HepG2 (cell line): Measurements from ENCODE around the gene TMEM125. TPM values are rescaled to one million over a fixed set of nuclear protein-coding genes. Genes with fewer than 3 reads are reported as not detected.

Source experiments
- ATAC-seq: fragments of 200-7000 bp; cut with Tn5 transposase; 3 replicates; pipeline ENCODE4 v1.9.1; 2020; ENCODE audit warnings: mild to moderate bottlenecking, moderate library complexity
- BruUV-seq: library from RNA; stranded (reverse); fragments of 400-500 nt; replicated peaks from 2 replicates; lab custom pipeline; 2021; lab: Mats Ljungman, UMichigan
- CTCF ChIA-PET: fragments of 300-600 bp; formaldehyde crosslinking; extraction: SDS; loops from one replicate; lab custom pipeline; 2021; ENCODE audit warnings: low total read pairs, inconsistent platforms, low intra/inter-chr PET ratio; lab: Yijun Ruan, JAX
- POLR2A ChIA-PET: fragments of 350-600 bp; sonication (Branson Sonifier 250); formaldehyde crosslinking; loops from one replicate; lab custom pipeline; 2020; ENCODE audit warnings: antibody characterized with exemption, inconsistent platforms; lab: Yijun Ruan, JAX
- DNase-seq: peaks from one replicate; pipeline ENCODE4 v3.0.0-alpha.2; 2015; ENCODE audit warnings: low spot score
- FAIRE-seq: peaks from 3 replicates; lab custom pipeline; 2011; peaks lifted over from hg19 to GRCh38; lab: Jason Lieb, UNC
- H2AFZ ChIP-seq: one replicate; pipeline ENCODE4 v1.6.1; 2011; ENCODE audit warnings: low read length, inconsistent platforms
- H3K27ac ChIP-seq: fragments of 300-600 bp; 3 replicates; pipeline ENCODE4 v1.8.0; 2011; ENCODE audit warnings: mixed run types, mild to moderate bottlenecking, mixed read lengths, low read length, inconsistent platforms; ENCODE audit not compliant: insufficient read depth; ENCODE audit errors: extremely low read length
- H3K27me3 ChIP-seq, 2 experiments: fragments of 200-600 bp in 1 of 2; 2 replicates in 1 of 2; 3 replicates in 1 of 2; pipeline versions ENCODE4 v1.6.0 to v1.8.0; 2011; ENCODE audit warnings: low read length in 2 of 2, mild to moderate bottlenecking in 2 of 2, moderate library complexity in 2 of 2, inconsistent platforms in 1 of 2; ENCODE audit not compliant: insufficient read depth in 2 of 2, control insufficient read depth in 1 of 2
- H3K36me3 ChIP-seq, 2 experiments: fragments of 200-600 bp in 1 of 2; replicated peaks in 1 of 2; 2 replicates in 1 of 2; 3 replicates in 1 of 2; pipeline versions ENCODE4 v1.5.1 to v1.8.0; 2011; ENCODE audit warnings: low read length in 2 of 2, inconsistent platforms in 1 of 2; ENCODE audit not compliant: insufficient read depth in 2 of 2, control insufficient read depth in 1 of 2
- H3K4me1 ChIP-seq: 2 replicates; pipeline ENCODE4 v1.5.1; 2012; ENCODE audit warnings: low read length, inconsistent platforms; ENCODE audit not compliant: insufficient read depth
- H3K4me2 ChIP-seq: 2 replicates; pipeline ENCODE4 v1.6.0; 2011; ENCODE audit warnings: low read depth, low read length, inconsistent platforms
- H3K4me3 ChIP-seq, 3 experiments: fragments of 200-600 bp in 1 of 3; sonication (generic), shearing (Covaris generic) in 1 of 3; replicated peaks in 1 of 3; 2 replicates each; pipeline ENCODE4 v1.5.1; 2011 to 2016; ENCODE audit warnings: low read length in 3 of 3, inconsistent platforms in 2 of 3, low read depth in 2 of 3, mild to moderate bottlenecking in 2 of 3, control low read depth in 1 of 3, mixed read lengths in 1 of 3; ENCODE audit not compliant: insufficient read depth in 1 of 3
- H3K79me2 ChIP-seq: one replicate; pipeline ENCODE4 v1.6.1; 2011; ENCODE audit warnings: low read length, inconsistent platforms; ENCODE audit not compliant: insufficient read depth
- H3K9ac ChIP-seq: 2 replicates; pipeline ENCODE4 v1.6.0; 2011; ENCODE audit warnings: mild to moderate bottlenecking, low read depth, low read length, inconsistent platforms; ENCODE audit not compliant: insufficient read depth
- H3K9me3 ChIP-seq: 2 replicates; pipeline ENCODE4 v1.5.1; 2012; ENCODE audit warnings: mild to moderate bottlenecking, low read length
- H4K20me1 ChIP-seq: 2 replicates; pipeline ENCODE4 v1.6.0; 2011; ENCODE audit warnings: inconsistent platforms, mild to moderate bottlenecking, low read length, moderate library complexity; ENCODE audit not compliant: insufficient read depth
- ADNP ChIP-seq: sonication (generic); formaldehyde crosslinking; IDR thresholded peaks from 2 replicates; pipeline ENCODE4 v1.4.0; 2020; ENCODE audit warnings: missing genetic modification reagents
- ISX ChIP-seq: sonication (generic); formaldehyde crosslinking; conservative IDR thresholded peaks from 2 replicates; pipeline ENCODE4 v1.5.0; 2020; ENCODE audit warnings: missing genetic modification reagents
- KAT2B ChIP-seq: fragments of 150-350 bp; IDR thresholded peaks from 2 replicates; pipeline ENCODE4 v1.6.1; 2014; ENCODE audit warnings: low read depth, low read length, borderline replicate concordance
- MED1 ChIP-seq: sonication (generic); formaldehyde crosslinking; IDR thresholded peaks from 2 replicates; pipeline ENCODE4 v1.4.0; 2020; ENCODE audit warnings: missing genetic modification reagents
- REXO4 ChIP-seq: sonication (generic); formaldehyde crosslinking; IDR thresholded peaks from 2 replicates; pipeline ENCODE4 v1.8.0; 2022; ENCODE audit warnings: missing genetic modification reagents, mild to moderate bottlenecking, borderline replicate concordance
- YY1 ChIP-seq: IDR thresholded peaks from 2 replicates; pipeline ENCODE4 v1.6.1; 2011; ENCODE audit warnings: low read length, low read depth, moderate library complexity, mild to moderate bottlenecking; ENCODE audit not compliant: insufficient read depth, insufficient replicate concordance
- ZBTB38 ChIP-seq: sonication (generic); formaldehyde crosslinking; IDR thresholded peaks from 2 replicates; pipeline ENCODE4 v1.5.1; 2020; ENCODE audit warnings: mild to moderate bottlenecking, missing genetic modification reagents
- ZFYVE20 ChIP-seq: sonication (generic); formaldehyde crosslinking; IDR thresholded peaks from 2 replicates; pipeline ENCODE4 v1.8.0; 2023; ENCODE audit warnings: low read depth, mild to moderate bottlenecking, moderate library complexity, missing genetic modification reagents, borderline replicate concordance
- ZNF207 ChIP-seq: fragments of 450-650 bp; IDR thresholded peaks from 2 replicates; pipeline ENCODE4 v1.6.1; 2016; ENCODE audit warnings: antibody characterized with exemption, borderline replicate concordance
- ZNF274 ChIP-seq: sonication (generic); formaldehyde crosslinking; IDR thresholded peaks from 2 replicates; pipeline ENCODE4 v1.5.1; 2020; ENCODE audit warnings: mild to moderate bottlenecking, missing genetic modification reagents
- WGBS: methylation state at CpG from one replicate; pipeline ENCODE4 v1.1.6; 2017; ENCODE audit warnings: low lambda C conversion rate; 5-methylcytosine and 5-hydroxymethylcytosine counted together
- in situ Hi-C: cut with HindIII; loops from 2 replicates; pipeline ENCODE4 v1.10.0; 2017; ENCODE audit warnings: low pct_unique_long_range_greater_than_20kb; ENCODE audit not compliant: extremely low pct_ligation_motif_present
- intact Hi-C: fragments of 100-400 bp; cut with micrococcal nuclease; formaldehyde crosslinking; loops from one replicate; pipeline ENCODE4 v1.10.0; 2022; ENCODE audit not compliant: unreplicated experiment
- polyA plus RNA-seq, 8 experiments: library from polyadenylated mRNA; depleted of rRNA in 3 of 8; stranded (reverse) in 7 of 8; unstranded in 1 of 8; fragments of >200 nt; fragmentation: Illumina TruSeq in 4 of 8; extraction: Trizol in 4 of 8; gene quantifications; 2 replicates each; pipeline versions ENCODE4 v1.2.1 to v1.2.3, GENCODE V29; 2011 to 2016; ENCODE audit warnings: low read depth in 4 of 8, missing spikeins in 1 of 8, mixed read lengths in 1 of 8; ENCODE audit not compliant: insufficient read depth in 1 of 8
- total RNA-seq, 5 experiments: library from RNA; depleted of rRNA; stranded (reverse); fragments of >200 nt; fragmentation: Illumina TruSeq; extraction: Trizol; gene quantifications; 2 replicates each; pipeline ENCODE4 v1.2.3, GENCODE V29; 2016; ENCODE audit warnings: low read depth in 1 of 5
- TF ChIP-seq, protein P1 (sequence below): sonication (generic); formaldehyde crosslinking; IDR thresholded peaks from 2 replicates; pipeline ENCODE4 v1.8.1; 2022; ENCODE audit warnings: low read depth, mild to moderate bottlenecking, missing genetic modification reagents
- TF ChIP-seq, protein P2 (sequence below): sonication (generic); formaldehyde crosslinking; IDR thresholded peaks from 2 replicates; pipeline ENCODE4 v1.4.0; 2020; ENCODE audit warnings: missing genetic modification reagents
- TF ChIP-seq, protein P3 (sequence below): sonication (generic); formaldehyde crosslinking; IDR thresholded peaks from 2 replicates; pipeline ENCODE4 v1.4.0; 2020; ENCODE audit warnings: mild to moderate bottlenecking, missing genetic modification reagents
- TF ChIP-seq, protein P4 (sequence below): sonication (generic); formaldehyde crosslinking; IDR thresholded peaks from 2 replicates; pipeline ENCODE4 v1.5.0; 2020; ENCODE audit warnings: missing genetic modification reagents, mild to moderate bottlenecking, borderline replicate concordance

The TMEM125 gene
- total and polyA plus RNA-seq, 2 of the 13 experiments (the other 11 are each of a cell fraction or from before 2014, with no cell fraction given) = 0.03 TPM; not detected in 1

DNA sequence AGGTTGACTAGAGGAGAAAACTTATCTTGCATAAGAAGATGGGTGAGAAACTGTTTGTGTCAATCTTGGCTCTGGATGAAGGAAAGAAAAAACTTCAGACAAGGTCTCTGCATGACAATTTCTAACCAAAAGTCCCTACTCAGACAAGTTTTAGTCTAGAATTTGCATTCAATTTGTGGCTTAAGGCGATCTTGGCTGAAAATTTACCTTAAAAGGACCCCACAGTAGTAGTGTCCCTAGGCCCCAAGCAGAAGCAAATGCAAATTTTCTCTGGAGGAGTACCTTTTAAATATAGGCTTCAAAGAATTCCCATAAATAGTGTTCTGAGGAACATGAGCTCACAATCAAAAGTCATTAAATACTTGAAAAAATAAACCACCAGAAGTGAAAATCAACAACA lies 17.6 kb upstream of the TMEM125 start:
- no peak for ATAC-seq
- Histone ChIP-seq H3K4me3 (no peak overlapping the region), H3K27me3 (peaks cover 3 to 15% of the 10 kb centered on the region in 2 experiments; a peak in 4 of 5 replicates), H3K36me3 (no peaks in the 10 kb centered on the region), H4K20me1 (no peaks in the 10 kb centered on the region), H3K79me2 (no peaks in the 10 kb centered on the region), H3K9me3 (peaks cover 13% of the 10 kb centered on the region), H3K27ac (no peak overlapping the region), H3K9ac (no peak overlapping the region), H2AFZ (no peak overlapping the region), H3K4me1 (peaks cover 9% of the 10 kb centered on the region; the same call in 1 of the 2 replicates), H3K4me2 (no peak overlapping the region)
- intact Hi-C loops = no loop called here
- in situ Hi-C loops = no loop called here
- no TSS peak for BruUV-seq
- POLR2A ChIA-PET = no interaction called here
- FAIRE-seq = no peak
- DNase-seq = no peak
- 8% methylated on average over 1 of the region's 1 CpG for WGBS
- CTCF ChIA-PET = no interaction called here
- TF ChIP-seq MED1 (no peak), ZBTB38 (CRISPR knock-in tag) (no peak), REXO4 (CRISPR knock-in tag) (no peak), ADNP (CRISPR knock-in tag) (no peak), ZNF274 (no peak), ZNF207 (no peak), ISX (CRISPR knock-in tag) (no peak), ZFYVE20 (CRISPR knock-in tag) (no peak), YY1 (no peak), KAT2B (no peak)
- TF ChIP-seq, protein P1, sequence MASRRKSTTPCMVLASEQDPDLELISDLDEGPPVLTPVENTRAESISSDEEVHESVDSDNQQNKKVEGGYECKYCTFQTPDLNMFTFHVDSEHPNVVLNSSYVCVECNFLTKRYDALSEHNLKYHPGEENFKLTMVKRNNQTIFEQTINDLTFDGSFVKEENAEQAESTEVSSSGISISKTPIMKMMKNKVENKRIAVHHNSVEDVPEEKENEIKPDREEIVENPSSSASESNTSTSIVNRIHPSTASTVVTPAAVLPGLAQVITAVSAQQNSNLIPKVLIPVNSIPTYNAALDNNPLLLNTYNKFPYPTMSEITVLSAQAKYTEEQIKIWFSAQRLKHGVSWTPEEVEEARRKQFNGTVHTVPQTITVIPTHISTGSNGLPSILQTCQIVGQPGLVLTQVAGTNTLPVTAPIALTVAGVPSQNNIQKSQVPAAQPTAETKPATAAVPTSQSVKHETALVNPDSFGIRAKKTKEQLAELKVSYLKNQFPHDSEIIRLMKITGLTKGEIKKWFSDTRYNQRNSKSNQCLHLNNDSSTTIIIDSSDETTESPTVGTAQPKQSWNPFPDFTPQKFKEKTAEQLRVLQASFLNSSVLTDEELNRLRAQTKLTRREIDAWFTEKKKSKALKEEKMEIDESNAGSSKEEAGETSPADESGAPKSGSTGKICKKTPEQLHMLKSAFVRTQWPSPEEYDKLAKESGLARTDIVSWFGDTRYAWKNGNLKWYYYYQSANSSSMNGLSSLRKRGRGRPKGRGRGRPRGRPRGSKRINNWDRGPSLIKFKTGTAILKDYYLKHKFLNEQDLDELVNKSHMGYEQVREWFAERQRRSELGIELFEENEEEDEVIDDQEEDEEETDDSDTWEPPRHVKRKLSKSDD (CRISPR knock-in tag) = no peak
- TF ChIP-seq, protein P2, sequence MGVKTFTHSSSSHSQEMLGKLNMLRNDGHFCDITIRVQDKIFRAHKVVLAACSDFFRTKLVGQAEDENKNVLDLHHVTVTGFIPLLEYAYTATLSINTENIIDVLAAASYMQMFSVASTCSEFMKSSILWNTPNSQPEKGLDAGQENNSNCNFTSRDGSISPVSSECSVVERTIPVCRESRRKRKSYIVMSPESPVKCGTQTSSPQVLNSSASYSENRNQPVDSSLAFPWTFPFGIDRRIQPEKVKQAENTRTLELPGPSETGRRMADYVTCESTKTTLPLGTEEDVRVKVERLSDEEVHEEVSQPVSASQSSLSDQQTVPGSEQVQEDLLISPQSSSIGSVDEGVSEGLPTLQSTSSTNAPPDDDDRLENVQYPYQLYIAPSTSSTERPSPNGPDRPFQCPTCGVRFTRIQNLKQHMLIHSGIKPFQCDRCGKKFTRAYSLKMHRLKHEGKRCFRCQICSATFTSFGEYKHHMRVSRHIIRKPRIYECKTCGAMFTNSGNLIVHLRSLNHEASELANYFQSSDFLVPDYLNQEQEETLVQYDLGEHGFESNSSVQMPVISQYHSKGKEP = no peak
- TF ChIP-seq, protein P3, sequence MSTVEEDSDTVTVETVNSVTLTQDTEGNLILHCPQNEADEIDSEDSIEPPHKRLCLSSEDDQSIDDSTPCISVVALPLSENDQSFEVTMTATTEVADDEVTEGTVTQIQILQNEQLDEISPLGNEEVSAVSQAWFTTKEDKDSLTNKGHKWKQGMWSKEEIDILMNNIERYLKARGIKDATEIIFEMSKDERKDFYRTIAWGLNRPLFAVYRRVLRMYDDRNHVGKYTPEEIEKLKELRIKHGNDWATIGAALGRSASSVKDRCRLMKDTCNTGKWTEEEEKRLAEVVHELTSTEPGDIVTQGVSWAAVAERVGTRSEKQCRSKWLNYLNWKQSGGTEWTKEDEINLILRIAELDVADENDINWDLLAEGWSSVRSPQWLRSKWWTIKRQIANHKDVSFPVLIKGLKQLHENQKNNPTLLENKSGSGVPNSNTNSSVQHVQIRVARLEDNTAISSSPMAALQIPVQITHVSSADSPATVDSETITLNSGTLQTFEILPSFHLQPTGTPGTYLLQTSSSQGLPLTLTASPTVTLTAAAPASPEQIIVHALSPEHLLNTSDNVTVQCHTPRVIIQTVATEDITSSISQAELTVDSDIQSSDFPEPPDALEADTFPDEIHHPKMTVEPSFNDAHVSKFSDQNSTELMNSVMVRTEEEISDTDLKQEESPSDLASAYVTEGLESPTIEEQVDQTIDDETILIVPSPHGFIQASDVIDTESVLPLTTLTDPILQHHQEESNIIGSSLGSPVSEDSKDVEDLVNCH = no peak
- TF ChIP-seq, protein P4, sequence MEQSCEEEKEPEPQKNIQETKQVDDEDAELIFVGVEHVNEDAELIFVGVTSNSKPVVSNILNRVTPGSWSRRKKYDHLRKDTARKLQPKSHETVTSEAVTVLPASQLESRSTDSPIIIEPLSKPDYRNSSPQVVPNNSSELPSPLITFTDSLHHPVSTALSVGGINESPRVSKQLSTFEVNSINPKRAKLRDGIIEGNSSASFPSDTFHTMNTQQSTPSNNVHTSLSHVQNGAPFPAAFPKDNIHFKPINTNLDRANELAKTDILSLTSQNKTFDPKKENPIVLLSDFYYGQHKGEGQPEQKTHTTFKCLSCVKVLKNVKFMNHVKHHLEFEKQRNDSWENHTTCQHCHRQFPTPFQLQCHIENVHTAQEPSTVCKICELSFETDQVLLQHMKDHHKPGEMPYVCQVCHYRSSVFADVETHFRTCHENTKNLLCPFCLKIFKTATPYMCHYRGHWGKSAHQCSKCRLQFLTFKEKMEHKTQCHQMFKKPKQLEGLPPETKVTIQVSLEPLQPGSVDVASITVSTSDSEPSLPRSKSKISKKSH (CRISPR knock-in tag) = no peak
